Thyroid gland (tissue), 4 donors: ENCODE data around the gene TGFBR3. TPM values are rescaled to one million over a fixed set of nuclear protein-coding genes. Genes with fewer than 3 reads are reported as not detected.

ENCODE experiments used
- DNase-seq, 2 donors: peaks; one replicate each; pipeline ENCODE4 v3.0.0-alpha.2; 2019
- H3K27ac ChIP-seq, 3 donors: fragments of 200-600 bp; sonication (generic); 1 replicate in 2 of 3; 2 replicates in 1 of 3; pipeline ENCODE4 v1.5.1; 2016 to 2019; ENCODE audit warnings: mild to moderate bottlenecking in 1 of 3, moderate library complexity in 1 of 3
- H3K27me3 ChIP-seq: fragments of 200-600 bp; sonication (generic); one replicate; pipeline ENCODE4 v1.5.1; 2019
- H3K36me3 ChIP-seq, 2 donors: fragments of 200-600 bp; sonication (generic); one replicate each; pipeline ENCODE4 v1.5.1; 2016 to 2019
- H3K4me1 ChIP-seq, 2 donors: fragments of 200-600 bp; sonication (generic); one replicate each; pipeline ENCODE4 v1.5.1; 2017 to 2019
- H3K4me3 ChIP-seq, 3 donors: fragments of 200-600 bp; sonication (generic); replicated peaks in 1 of 3; 1 replicate in 2 of 3; 2 replicates in 1 of 3; pipeline ENCODE4 v1.5.1; 2016; ENCODE audit warnings: mild to moderate bottlenecking in 1 of 3
- H3K9me3 ChIP-seq: fragments of 200-600 bp; sonication (generic); one replicate; pipeline ENCODE4 v1.5.1; 2017
- POLR2A ChIP-seq, 2 donors: fragments of 450-650 bp; IDR thresholded peaks; one replicate each; pipeline ENCODE4 v1.6.1; 2017; ENCODE audit warnings: antibody characterized with exemption in 2 of 2, mild to moderate bottlenecking in 2 of 2, moderate library complexity in 1 of 2
- WGBS, 2 donors: methylation state at CpG; one replicate each; pipeline ENCODE4 v1.1.5; 2017; 5-methylcytosine and 5-hydroxymethylcytosine counted together
- intact Hi-C: fragments of 100-400 bp; cut with DNase I; formaldehyde crosslinking; loops from one replicate; pipeline ENCODE4 v1.15.1; 2023
- total RNA-seq, 4 donors: library from RNA; depleted of rRNA; stranded (reverse); fragments of >200 nt; gene quantifications; one replicate each; pipeline ENCODE4 v1.2.3, GENCODE V29; 2016
- TF ChIP-seq, protein P1 (sequence below), 6 experiments: fragments of 200-600 bp in 3 of 6; fragments of 450-650 bp in 3 of 6; sonication (generic) in 3 of 6; IDR thresholded peaks; one replicate each; pipeline ENCODE4 v1.5.1; 2016 to 2019; ENCODE audit warnings: antibody characterized with exemption in 6 of 6, mild to moderate bottlenecking in 2 of 6, inconsistent platforms in 1 of 6, moderate library complexity in 1 of 6

TGFBR3 gene
- total RNA-seq, 4 donors from 2014 or later, result 37.2 to 223 (median 106) TPM

DNA sequence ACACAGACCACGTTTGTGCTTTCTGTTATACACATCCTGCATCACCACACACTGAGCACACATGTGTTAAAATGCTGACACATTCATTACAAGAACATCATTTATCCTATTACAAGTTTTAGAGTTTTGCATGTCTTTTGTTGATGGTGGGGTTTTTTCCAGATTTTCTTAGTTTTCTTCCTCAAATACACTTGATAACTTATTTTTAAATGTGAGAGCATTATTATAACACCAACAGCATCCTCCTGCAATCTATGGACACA lies 67.3 kb downstream of the TGFBR3 start:
- no peak for DNase-seq
- H3K27me3 ChIP-seq, result no peaks in the 10 kb centered on the region
- peaks cover 24 to 39% of the 10 kb centered on the region in 2 donors for H3K4me1 ChIP-seq
- intact Hi-C loops, result no loop called here
- WGBS, 2 donors, result 18 to 25% methylated on average over 1 of the region's 1 CpG
- no peak for TF ChIP-seq POLR2A (IDR thresholded peaks at IDR 0.05)
- TF ChIP-seq, protein P1, sequence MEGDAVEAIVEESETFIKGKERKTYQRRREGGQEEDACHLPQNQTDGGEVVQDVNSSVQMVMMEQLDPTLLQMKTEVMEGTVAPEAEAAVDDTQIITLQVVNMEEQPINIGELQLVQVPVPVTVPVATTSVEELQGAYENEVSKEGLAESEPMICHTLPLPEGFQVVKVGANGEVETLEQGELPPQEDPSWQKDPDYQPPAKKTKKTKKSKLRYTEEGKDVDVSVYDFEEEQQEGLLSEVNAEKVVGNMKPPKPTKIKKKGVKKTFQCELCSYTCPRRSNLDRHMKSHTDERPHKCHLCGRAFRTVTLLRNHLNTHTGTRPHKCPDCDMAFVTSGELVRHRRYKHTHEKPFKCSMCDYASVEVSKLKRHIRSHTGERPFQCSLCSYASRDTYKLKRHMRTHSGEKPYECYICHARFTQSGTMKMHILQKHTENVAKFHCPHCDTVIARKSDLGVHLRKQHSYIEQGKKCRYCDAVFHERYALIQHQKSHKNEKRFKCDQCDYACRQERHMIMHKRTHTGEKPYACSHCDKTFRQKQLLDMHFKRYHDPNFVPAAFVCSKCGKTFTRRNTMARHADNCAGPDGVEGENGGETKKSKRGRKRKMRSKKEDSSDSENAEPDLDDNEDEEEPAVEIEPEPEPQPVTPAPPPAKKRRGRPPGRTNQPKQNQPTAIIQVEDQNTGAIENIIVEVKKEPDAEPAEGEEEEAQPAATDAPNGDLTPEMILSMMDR (IDR thresholded peaks at IDR 0.05), result no peak
- H3K9me3 ChIP-seq, result no peaks in the 10 kb centered on the region
- H3K4me3 ChIP-seq, result no peak overlapping the region
- peak overlapping the region in 2 of 3 donors; percentile 36 to 51 for H3K27ac ChIP-seq
- no peaks in the 10 kb centered on the region for H3K36me3 ChIP-seq

DNA sequence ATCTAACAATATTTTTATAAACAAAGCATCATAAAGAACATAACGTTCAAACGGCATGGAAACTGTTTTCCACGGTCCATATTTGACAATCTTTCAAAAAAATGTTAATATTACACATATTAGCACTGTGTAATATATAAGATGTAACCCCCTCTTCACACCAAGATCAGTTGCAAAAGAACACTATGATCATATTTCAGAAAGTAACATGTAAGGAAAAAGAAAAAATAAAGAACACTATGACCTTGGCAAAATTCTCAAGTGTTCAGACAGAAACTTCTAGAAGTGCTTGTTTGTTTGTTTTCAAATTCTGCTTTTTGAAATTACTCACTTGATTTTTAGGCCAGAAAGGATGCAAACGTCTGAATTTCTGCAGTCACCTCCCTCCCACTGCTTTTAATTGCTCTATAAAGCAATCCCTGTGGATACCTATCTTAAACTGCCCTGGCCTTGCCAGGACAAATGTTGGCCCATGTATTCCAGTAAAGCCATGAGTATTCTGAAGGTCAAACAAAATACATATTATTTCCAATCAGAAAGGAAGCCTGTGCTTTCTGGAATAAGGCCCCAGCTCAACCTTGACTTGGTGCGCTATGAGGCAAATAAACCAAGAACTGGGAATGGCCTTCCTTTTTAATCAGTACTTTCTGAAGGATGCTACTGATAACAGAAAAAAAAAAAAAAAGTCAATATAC lies 68.6 kb downstream of the TGFBR3 start:
- no peaks in the 10 kb centered on the region for H3K36me3 ChIP-seq
- TF ChIP-seq, protein P1 (IDR thresholded peaks at IDR 0.05), result no peak
- TF ChIP-seq POLR2A (IDR thresholded peaks at IDR 0.05), result no peak
- H3K27me3 ChIP-seq, result no peaks in the 10 kb centered on the region
- H3K27ac ChIP-seq, result peak overlapping the region; percentile 27 to 66 (median 64)
- 65 to 75% methylated on average over 5 of the region's 5 CpGs for WGBS, 2 donors
- peaks cover 24 to 39% of the 10 kb centered on the region in 2 donors for H3K4me1 ChIP-seq
- no peaks in the 10 kb centered on the region for H3K9me3 ChIP-seq
- intact Hi-C loops, result no loop called here
- no peak for DNase-seq
- no peak overlapping the region for H3K4me3 ChIP-seq

DNA sequence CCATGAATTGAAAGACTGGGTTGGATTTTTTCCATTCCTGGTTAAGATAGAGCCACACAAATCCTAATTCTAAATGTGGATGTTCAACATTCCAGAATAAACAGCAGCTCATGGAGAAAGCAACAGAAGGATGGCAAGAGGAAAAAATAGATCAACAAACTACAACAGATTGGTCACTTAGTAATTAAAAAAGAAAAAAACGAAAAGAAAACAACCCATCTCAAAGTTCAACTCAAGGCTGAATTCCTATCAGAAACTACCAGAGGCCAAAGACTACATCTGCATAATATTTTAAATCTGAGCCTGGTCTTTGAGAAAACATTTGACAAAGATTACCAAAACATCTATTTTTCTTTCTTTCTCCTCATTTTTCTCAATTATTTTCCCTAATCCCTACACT lies 69.9 kb downstream of the TGFBR3 start:
- Histone ChIP-seq H3K27me3 (no peaks in the 10 kb centered on the region), H3K27ac (peak overlapping the region in 1 of 3 donors; percentile 64), H3K4me3 (no peak overlapping the region), H3K4me1 (peaks cover 24 to 39% of the 10 kb centered on the region in 2 donors), H3K36me3 (no peaks in the 10 kb centered on the region), H3K9me3 (no peaks in the 10 kb centered on the region)
- intact Hi-C loops, result no loop called here
- TF ChIP-seq, protein P1 (IDR thresholded peaks at IDR 0.05), result no peak
- TF ChIP-seq POLR2A (IDR thresholded peaks at IDR 0.05), result no peak
- 68 to 73% methylated on average over 1 of the region's 1 CpG for WGBS, 2 donors
- no peak for DNase-seq

DNA sequence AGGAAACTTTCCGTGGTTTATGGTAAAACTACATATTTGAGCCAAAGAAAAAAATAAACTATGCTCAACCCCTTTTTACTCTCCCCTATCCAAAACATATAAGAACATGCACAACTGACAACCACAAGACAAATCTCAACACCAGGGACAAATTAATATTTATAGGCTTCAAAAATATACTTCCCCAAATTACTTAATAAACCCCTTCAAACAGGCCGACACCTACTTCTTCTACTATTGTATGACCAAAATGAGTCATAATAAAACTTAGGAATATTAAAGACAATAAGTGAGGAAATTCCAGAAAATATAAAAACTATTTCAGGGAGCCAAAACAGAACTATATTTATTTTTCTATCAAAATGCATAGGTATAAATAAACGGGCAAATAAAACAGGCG lies 71.5 kb downstream of the TGFBR3 start:
- TF ChIP-seq, protein P1 (IDR thresholded peaks at IDR 0.05), result no peak
- TF ChIP-seq POLR2A (IDR thresholded peaks at IDR 0.05), result no peak

DNA sequence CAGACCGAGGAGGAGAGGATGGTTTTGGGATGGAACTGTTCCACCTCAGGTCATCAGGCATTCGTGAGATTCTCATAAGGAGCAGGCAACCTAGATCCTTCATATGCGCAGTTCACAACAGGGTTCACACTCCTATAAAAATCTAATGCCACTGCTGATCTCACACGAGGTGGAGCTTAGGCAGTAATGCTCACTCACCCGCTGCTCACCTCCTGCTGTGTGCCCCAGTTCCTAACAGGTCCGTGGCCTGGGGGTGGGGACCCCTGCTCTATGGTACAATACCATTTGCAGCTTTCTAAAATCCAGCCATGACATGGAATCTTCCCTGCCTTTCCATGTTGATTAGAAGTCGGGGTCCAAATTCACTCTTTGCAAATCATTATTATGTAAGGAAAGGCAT lies 72.1 kb downstream of the TGFBR3 start:
- TF ChIP-seq, protein P1 (IDR thresholded peaks at IDR 0.05), result no peak
- DNase-seq, result no peak
- Histone ChIP-seq H3K36me3 (no peaks in the 10 kb centered on the region), H3K9me3 (no peaks in the 10 kb centered on the region), H3K27me3 (no peaks in the 10 kb centered on the region), H3K27ac (no peak overlapping the region), H3K4me3 (no peak overlapping the region), H3K4me1 (peaks cover 20 to 28% of the 10 kb centered on the region in 2 donors)
- intact Hi-C loops, result no loop called here
- WGBS, 2 donors, result 89 to 94% methylated on average over 7 of the region's 7 CpGs

More for the DNA sequence above, 71.5 kb downstream of the TGFBR3 start:
- H3K27me3 ChIP-seq, result no peaks in the 10 kb centered on the region
- H3K27ac ChIP-seq, result no peak overlapping the region
- no peak overlapping the region for H3K4me3 ChIP-seq
- peaks cover 24 to 34% of the 10 kb centered on the region in 2 donors for H3K4me1 ChIP-seq
- 82 to 83% methylated on average over 4 of the region's 4 CpGs for WGBS, 2 donors
- no peaks in the 10 kb centered on the region for H3K9me3 ChIP-seq
- no peaks in the 10 kb centered on the region for H3K36me3 ChIP-seq
- intact Hi-C loops, result no loop called here
- DNase-seq, result no peak
